GM19351 (cell line): ENCODE data around the gene DOCK3.
"Not testable (repeated sequence)": the region's sequence is repeated elsewhere in the genome, so short reads cannot be mapped to it uniquely, and the experiment has no call there.

ENCODE experiments used
- ATAC-seq: cut with Tn5 transposase; IDR thresholded peaks from one replicate; pipeline ENCODE4 v1.9.1; 2021; ENCODE audit warnings: mild to moderate bottlenecking, moderate library complexity; ENCODE audit not compliant: unreplicated experiment

The DOCK3 gene

GRCh38 chr3:51092141-51092540 is 417.4 kb downstream of the DOCK3 start:
- not testable (repeated sequence) for ATAC-seq

GRCh38 chr3:51094838-51095237 is 420.1 kb downstream of the DOCK3 start:
- ATAC-seq: not testable (repeated sequence)

- no peak for ATAC-seq
Observed at GRCh38 chr3:51099794-51100535, 425.2 kb downstream of the DOCK3 start.

GRCh38 chr3:51100536-51100851 is 425.8 kb downstream of the DOCK3 start:
- ATAC-seq: no peak

GRCh38 chr3:51102396-51102795 is 427.7 kb downstream of the DOCK3 start:
- ATAC-seq: no peak

- ATAC-seq: no peak
Observed at GRCh38 chr3:51106242-51106876, 431.6 kb downstream of the DOCK3 start.

GRCh38 chr3:51110586-51110985 is 435.9 kb downstream of the DOCK3 start:
- ATAC-seq: no peak

- ATAC-seq: no peak
Observed at GRCh38 chr3:51122944-51123343, 448.2 kb downstream of the DOCK3 start.

GRCh38 chr3:51123531-51123930 is 448.8 kb downstream of the DOCK3 start:
- ATAC-seq: no peak

GRCh38 chr3:51131607-51132006 is 456.9 kb downstream of the DOCK3 start:
- not testable (repeated sequence) for ATAC-seq

GRCh38 chr3:51137715-51138114 is 463.0 kb downstream of the DOCK3 start:
- ATAC-seq: no peak

GRCh38 chr3:51139616-51140015 is 464.9 kb downstream of the DOCK3 start:
- ATAC-seq: no peak

GRCh38 chr3:51141573-51141972 is 466.8 kb downstream of the DOCK3 start:
- ATAC-seq: no peak

- ATAC-seq: no peak
Observed at GRCh38 chr3:51145811-51146585, 471.3 kb downstream of the DOCK3 start.

- no peak for ATAC-seq
Observed at GRCh38 chr3:51146781-51147180, 472.1 kb downstream of the DOCK3 start.

- no peak for ATAC-seq
Observed at GRCh38 chr3:51156147-51156546, 481.4 kb downstream of the DOCK3 start.

GRCh38 chr3:51163051-51163450 is 488.3 kb downstream of the DOCK3 start:
- no peak for ATAC-seq

GRCh38 chr3:51173518-51174271 is 499.0 kb downstream of the DOCK3 start:
- no peak for ATAC-seq

- ATAC-seq: no peak
Observed at GRCh38 chr3:51176923-51177322, 502.2 kb downstream of the DOCK3 start.

- ATAC-seq: not testable (repeated sequence)
Observed at GRCh38 chr3:51186446-51186845, 511.7 kb downstream of the DOCK3 start.

- no peak for ATAC-seq
Observed at GRCh38 chr3:51190199-51190598, 515.5 kb downstream of the DOCK3 start.
